ENCODE measurements around the gene PRKCE. TPM values are rescaled to one million over a fixed set of nuclear protein-coding genes. Genes with fewer than 3 reads are reported as not detected.
A peak's percentile ranks its signal among the peaks of the same experiment; 100 is the strongest.

Gene PRKCE
- total and polyA plus RNA-seq, 4 donors, result 2.5 to 38.6 (median 5.8) TPM

DNA sequence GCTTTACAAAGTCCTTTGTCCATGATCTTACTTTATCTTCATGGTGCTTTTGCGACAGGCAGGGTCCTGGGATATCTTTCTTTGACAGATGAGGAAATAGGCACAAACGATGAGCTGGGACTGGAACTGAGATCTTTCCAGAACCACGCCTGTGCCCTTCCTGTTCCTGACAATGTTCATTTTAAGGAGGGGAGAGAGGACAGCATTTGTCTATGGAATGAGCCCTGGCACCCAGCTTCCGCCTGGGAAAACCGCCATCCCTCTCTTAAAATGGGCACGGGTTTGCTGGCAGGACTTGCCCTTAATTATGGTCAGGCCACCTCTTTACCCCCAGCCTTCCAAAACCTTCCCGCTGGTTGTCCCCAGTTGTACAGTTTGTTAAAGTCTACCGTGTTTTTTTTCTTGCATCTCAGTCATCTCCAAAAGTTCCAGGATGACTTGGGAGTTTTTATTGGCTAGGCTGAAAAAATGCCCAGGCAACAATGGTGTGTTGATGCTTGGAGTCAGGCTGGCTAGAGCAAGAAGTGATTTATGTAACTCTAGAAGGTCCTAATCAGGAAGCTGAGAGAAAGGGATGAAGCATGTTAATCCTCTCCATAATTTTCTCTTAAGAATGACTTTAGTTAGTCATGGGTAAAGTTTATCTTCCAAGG is 380.8 kb downstream of the PRKCE start:
- H3K27me3 ChIP-seq (ENCODE audit: control insufficient read depth in 4 of 4, insufficient read depth in 4 of 4, low read length in 3 of 4), result no peaks in the 10 kb centered on the region
- no peaks in the 10 kb centered on the region for H3K9me3 ChIP-seq (ENCODE audit: control insufficient read depth in 4 of 4, low read length in 3 of 4)
- no peak overlapping the region for H3K27ac ChIP-seq (ENCODE audit: low read depth in 1 of 2, low read length in 2 of 2)
- H3K9ac ChIP-seq (ENCODE audit: low read depth in 1 of 2, low read length in 2 of 2), result no peak overlapping the region
- DNase-seq (ENCODE audit: low spot score), result no peak
- no peaks in the 10 kb centered on the region for H3K36me3 ChIP-seq (ENCODE audit: control insufficient read depth in 4 of 4, insufficient read depth in 3 of 4, low read depth in 1 of 4, low read length in 3 of 4)
- no peak for TF ChIP-seq TAF1 (conservative IDR thresholded peaks at IDR 0.05)
- TF ChIP-seq YY1 (IDR thresholded peaks at IDR 0.05), result no peak
- TF ChIP-seq HNF4A (conservative IDR thresholded peaks at IDR 0.05), result no peak
- 81% methylated on average over 8 of the region's 8 CpGs for WGBS
- peaks cover 4 to 55% (median 40%) of the 10 kb centered on the region in 4 donors for H3K4me1 ChIP-seq (ENCODE audit: control insufficient read depth in 4 of 4, insufficient read depth in 4 of 4, low read length in 3 of 4)
- H3K4me3 ChIP-seq (ENCODE audit: low read depth in 1 of 3, low read length in 3 of 3), result no peak overlapping the region

DNA sequence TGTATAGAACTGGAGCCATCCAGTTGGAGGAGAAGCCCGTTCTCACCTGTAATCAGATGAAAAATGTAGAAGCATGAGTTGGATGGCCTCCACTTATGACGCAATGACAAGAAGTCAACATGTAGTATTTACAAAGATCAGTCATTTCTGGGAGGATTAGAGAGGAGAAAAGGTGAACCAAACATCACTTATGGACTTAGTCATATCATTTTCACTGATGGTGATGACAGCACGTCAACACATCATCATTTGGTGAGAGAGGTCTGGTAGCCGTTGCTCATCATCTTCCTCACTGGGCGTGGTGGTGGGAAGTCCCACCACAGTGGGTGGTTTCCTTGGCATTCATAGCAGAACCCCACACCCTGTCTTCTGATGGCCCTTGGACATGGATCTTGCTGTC is 381.5 kb downstream of the PRKCE start:
- no peak overlapping the region for H3K4me3 ChIP-seq (ENCODE audit: low read depth in 1 of 3, low read length in 3 of 3)
- H3K27me3 ChIP-seq (ENCODE audit: control insufficient read depth in 4 of 4, insufficient read depth in 4 of 4, low read length in 3 of 4), result no peaks in the 10 kb centered on the region
- 62% methylated on average over 5 of the region's 5 CpGs for WGBS
- no peaks in the 10 kb centered on the region for H3K36me3 ChIP-seq (ENCODE audit: control insufficient read depth in 4 of 4, insufficient read depth in 3 of 4, low read depth in 1 of 4, low read length in 3 of 4)
- H3K4me1 ChIP-seq (ENCODE audit: control insufficient read depth in 4 of 4, insufficient read depth in 4 of 4, low read length in 3 of 4), result peaks cover 8 to 62% (median 47%) of the 10 kb centered on the region in 4 donors
- no peaks in the 10 kb centered on the region for H3K9me3 ChIP-seq (ENCODE audit: control insufficient read depth in 4 of 4, low read length in 3 of 4)
- no peak overlapping the region for H3K9ac ChIP-seq (ENCODE audit: low read depth in 1 of 2, low read length in 2 of 2)
- no peak for DNase-seq (ENCODE audit: low spot score)
- TF ChIP-seq, protein P1, sequence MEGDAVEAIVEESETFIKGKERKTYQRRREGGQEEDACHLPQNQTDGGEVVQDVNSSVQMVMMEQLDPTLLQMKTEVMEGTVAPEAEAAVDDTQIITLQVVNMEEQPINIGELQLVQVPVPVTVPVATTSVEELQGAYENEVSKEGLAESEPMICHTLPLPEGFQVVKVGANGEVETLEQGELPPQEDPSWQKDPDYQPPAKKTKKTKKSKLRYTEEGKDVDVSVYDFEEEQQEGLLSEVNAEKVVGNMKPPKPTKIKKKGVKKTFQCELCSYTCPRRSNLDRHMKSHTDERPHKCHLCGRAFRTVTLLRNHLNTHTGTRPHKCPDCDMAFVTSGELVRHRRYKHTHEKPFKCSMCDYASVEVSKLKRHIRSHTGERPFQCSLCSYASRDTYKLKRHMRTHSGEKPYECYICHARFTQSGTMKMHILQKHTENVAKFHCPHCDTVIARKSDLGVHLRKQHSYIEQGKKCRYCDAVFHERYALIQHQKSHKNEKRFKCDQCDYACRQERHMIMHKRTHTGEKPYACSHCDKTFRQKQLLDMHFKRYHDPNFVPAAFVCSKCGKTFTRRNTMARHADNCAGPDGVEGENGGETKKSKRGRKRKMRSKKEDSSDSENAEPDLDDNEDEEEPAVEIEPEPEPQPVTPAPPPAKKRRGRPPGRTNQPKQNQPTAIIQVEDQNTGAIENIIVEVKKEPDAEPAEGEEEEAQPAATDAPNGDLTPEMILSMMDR (IDR thresholded peaks at IDR 0.05; ENCODE audit: low read depth, low read length, missing input control), result no peak
- TF ChIP-seq RXRA (IDR thresholded peaks at IDR 0.05) (peak in 1 of 2 donors; percentile 48), YY1 (IDR thresholded peaks at IDR 0.05) (no peak), EGR1 (IDR thresholded peaks at IDR 0.05; ENCODE audit: low read depth in 2 of 2) (no peak), SP1 (IDR thresholded peaks at IDR 0.05) (no peak), NR2F2 (IDR thresholded peaks at IDR 0.05) (no peak), FOXA1 (IDR thresholded peaks at IDR 0.05) (peak; percentile 58), JUND (IDR thresholded peaks at IDR 0.05) (no peak), HNF4A (conservative IDR thresholded peaks at IDR 0.05) (peak in 1 of 2 donors; percentile 7), GABPA (IDR thresholded peaks at IDR 0.05 in 1 of 2, conservative IDR thresholded peaks at IDR 0.05 in 1 of 2) (no peak), HNF4G (IDR thresholded peaks at IDR 0.05) (no peak), TAF1 (conservative IDR thresholded peaks at IDR 0.05) (no peak), FOXA2 (IDR thresholded peaks at IDR 0.05) (peak; percentile 78), RAD21 (IDR thresholded peaks at IDR 0.05) (no peak)
- TF ChIP-seq, protein P2, sequence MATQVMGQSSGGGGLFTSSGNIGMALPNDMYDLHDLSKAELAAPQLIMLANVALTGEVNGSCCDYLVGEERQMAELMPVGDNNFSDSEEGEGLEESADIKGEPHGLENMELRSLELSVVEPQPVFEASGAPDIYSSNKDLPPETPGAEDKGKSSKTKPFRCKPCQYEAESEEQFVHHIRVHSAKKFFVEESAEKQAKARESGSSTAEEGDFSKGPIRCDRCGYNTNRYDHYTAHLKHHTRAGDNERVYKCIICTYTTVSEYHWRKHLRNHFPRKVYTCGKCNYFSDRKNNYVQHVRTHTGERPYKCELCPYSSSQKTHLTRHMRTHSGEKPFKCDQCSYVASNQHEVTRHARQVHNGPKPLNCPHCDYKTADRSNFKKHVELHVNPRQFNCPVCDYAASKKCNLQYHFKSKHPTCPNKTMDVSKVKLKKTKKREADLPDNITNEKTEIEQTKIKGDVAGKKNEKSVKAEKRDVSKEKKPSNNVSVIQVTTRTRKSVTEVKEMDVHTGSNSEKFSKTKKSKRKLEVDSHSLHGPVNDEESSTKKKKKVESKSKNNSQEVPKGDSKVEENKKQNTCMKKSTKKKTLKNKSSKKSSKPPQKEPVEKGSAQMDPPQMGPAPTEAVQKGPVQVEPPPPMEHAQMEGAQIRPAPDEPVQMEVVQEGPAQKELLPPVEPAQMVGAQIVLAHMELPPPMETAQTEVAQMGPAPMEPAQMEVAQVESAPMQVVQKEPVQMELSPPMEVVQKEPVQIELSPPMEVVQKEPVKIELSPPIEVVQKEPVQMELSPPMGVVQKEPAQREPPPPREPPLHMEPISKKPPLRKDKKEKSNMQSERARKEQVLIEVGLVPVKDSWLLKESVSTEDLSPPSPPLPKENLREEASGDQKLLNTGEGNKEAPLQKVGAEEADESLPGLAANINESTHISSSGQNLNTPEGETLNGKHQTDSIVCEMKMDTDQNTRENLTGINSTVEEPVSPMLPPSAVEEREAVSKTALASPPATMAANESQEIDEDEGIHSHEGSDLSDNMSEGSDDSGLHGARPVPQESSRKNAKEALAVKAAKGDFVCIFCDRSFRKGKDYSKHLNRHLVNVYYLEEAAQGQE (IDR thresholded peaks at IDR 0.05), result no peak
- TF ChIP-seq, protein P3, sequence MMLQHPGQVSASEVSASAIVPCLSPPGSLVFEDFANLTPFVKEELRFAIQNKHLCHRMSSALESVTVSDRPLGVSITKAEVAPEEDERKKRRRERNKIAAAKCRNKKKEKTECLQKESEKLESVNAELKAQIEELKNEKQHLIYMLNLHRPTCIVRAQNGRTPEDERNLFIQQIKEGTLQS (IDR thresholded peaks at IDR 0.05), result no peak
- TF ChIP-seq, protein P4, sequence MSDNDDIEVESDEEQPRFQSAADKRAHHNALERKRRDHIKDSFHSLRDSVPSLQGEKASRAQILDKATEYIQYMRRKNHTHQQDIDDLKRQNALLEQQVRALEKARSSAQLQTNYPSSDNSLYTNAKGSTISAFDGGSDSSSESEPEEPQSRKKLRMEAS (IDR thresholded peaks at IDR 0.05), result no peak
- TF ChIP-seq, protein P5, sequence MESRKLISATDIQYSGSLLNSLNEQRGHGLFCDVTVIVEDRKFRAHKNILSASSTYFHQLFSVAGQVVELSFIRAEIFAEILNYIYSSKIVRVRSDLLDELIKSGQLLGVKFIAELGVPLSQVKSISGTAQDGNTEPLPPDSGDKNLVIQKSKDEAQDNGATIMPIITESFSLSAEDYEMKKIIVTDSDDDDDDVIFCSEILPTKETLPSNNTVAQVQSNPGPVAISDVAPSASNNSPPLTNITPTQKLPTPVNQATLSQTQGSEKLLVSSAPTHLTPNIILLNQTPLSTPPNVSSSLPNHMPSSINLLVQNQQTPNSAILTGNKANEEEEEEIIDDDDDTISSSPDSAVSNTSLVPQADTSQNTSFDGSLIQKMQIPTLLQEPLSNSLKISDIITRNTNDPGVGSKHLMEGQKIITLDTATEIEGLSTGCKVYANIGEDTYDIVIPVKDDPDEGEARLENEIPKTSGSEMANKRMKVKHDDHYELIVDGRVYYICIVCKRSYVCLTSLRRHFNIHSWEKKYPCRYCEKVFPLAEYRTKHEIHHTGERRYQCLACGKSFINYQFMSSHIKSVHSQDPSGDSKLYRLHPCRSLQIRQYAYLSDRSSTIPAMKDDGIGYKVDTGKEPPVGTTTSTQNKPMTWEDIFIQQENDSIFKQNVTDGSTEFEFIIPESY (IDR thresholded peaks at IDR 0.05), result no peak
- H3K27ac ChIP-seq (ENCODE audit: low read depth in 1 of 2, low read length in 2 of 2), result peak overlapping the region in 1 of 2 donors; percentile 54

All from liver (tissue), 9 donors.